Esophagus (tissue), 2 donors: Measurements from ENCODE around the gene ACADVL. TPM values are rescaled to one million over a fixed set of nuclear protein-coding genes. Genes with fewer than 3 reads are reported as not detected.
A peak's percentile ranks its signal among the peaks of the same experiment; 100 is the strongest.

Experiments
- H3K27ac ChIP-seq, 2 donors: one replicate each; pipeline ENCODE4 v1.5.1; 2013; ENCODE audit warnings: low read depth in 2 of 2, mild to moderate bottlenecking in 2 of 2, inconsistent platforms in 1 of 2, low read length in 1 of 2, moderate library complexity in 1 of 2
- H3K27me3 ChIP-seq, 2 donors: one replicate each; pipeline ENCODE4 v1.6.1; 2013; ENCODE audit warnings: low read length in 2 of 2, control low read depth in 1 of 2, mild to moderate bottlenecking in 1 of 2; ENCODE audit not compliant: insufficient read depth in 2 of 2, control insufficient read depth in 1 of 2
- H3K36me3 ChIP-seq, 2 donors: one replicate each; pipeline ENCODE4 v1.6.1; 2013; ENCODE audit warnings: low read length in 1 of 2; ENCODE audit not compliant: control insufficient read depth in 2 of 2, insufficient read depth in 2 of 2
- H3K4me1 ChIP-seq, 2 donors: one replicate each; pipeline ENCODE4 v1.6.1; 2013; ENCODE audit warnings: low read length in 1 of 2; ENCODE audit not compliant: control insufficient read depth in 2 of 2, insufficient read depth in 2 of 2
- H3K4me3 ChIP-seq, 2 donors: one replicate each; pipeline ENCODE4 v1.5.1; 2013; ENCODE audit warnings: low read length in 2 of 2, mild to moderate bottlenecking in 2 of 2, low read depth in 1 of 2, moderate library complexity in 1 of 2
- H3K9me3 ChIP-seq, 2 donors: one replicate each; pipeline ENCODE4 v1.6.1; 2013; ENCODE audit warnings: mild to moderate bottlenecking in 2 of 2, low read depth in 1 of 2, low read length in 1 of 2, moderate library complexity in 1 of 2; ENCODE audit not compliant: control insufficient read depth in 2 of 2, insufficient read depth in 1 of 2
- WGBS, 2 donors: extraction: QIAGEN DNeasy Blood & Tissue Kit; methylation state at CpG; one replicate each; pipeline ENCODE4 v1.1.7; 2013; 5-methylcytosine and 5-hydroxymethylcytosine counted together
- polyA plus RNA-seq, 2 donors: library from polyadenylated mRNA; stranded (reverse); fragments of 200-250 nt; gene quantifications; one replicate each; pipeline ENCODE4 v1.2.3, GENCODE V29; 2013
- donor health status: healthy with polysubstance abuse.
- donor health status: Bipolar disorder and iron deficiency.

ACADVL gene
- polyA plus RNA-seq, 2 donors = 484 to 979 TPM

- peaks cover 0 to 4% of the 10 kb centered on the region in 2 donors for H3K36me3 ChIP-seq
- no peaks in the 10 kb centered on the region for H3K4me1 ChIP-seq
- WGBS, 2 donors = 92 to 95% methylated on average over 12 of the region's 12 CpGs
- H3K27me3 ChIP-seq = no peaks in the 10 kb centered on the region
- no peak overlapping the region for H3K4me3 ChIP-seq
- H3K9me3 ChIP-seq = no peaks in the 10 kb centered on the region
- H3K27ac ChIP-seq = no peak overlapping the region
Measured at GRCh38 chr17:7191069-7191468, 28.7 kb upstream of the ACADVL start.

- WGBS, 2 donors = 78 to 79% methylated on average over 26 of the region's 26 CpGs
- H3K9me3 ChIP-seq = no peaks in the 10 kb centered on the region
- no peaks in the 10 kb centered on the region for H3K4me1 ChIP-seq
- H3K27me3 ChIP-seq = no peaks in the 10 kb centered on the region
- no peak overlapping the region for H3K27ac ChIP-seq
- no peak overlapping the region for H3K4me3 ChIP-seq
- H3K36me3 ChIP-seq = peaks cover 0 to 10% of the 10 kb centered on the region in 2 donors
Measured at GRCh38 chr17:7191571-7192270, 28.0 kb upstream of the ACADVL start.

GRCh38 chr17:7192271-7192937, 27.3 kb upstream of the ACADVL start:
- Histone ChIP-seq H3K4me1 (no peaks in the 10 kb centered on the region), H3K36me3 (peaks cover 0 to 10% of the 10 kb centered on the region in 2 donors), H3K27me3 (no peaks in the 10 kb centered on the region), H3K4me3 (no peak overlapping the region), H3K9me3 (no peaks in the 10 kb centered on the region), H3K27ac (no peak overlapping the region)
- WGBS, 2 donors = 74 to 77% methylated on average over 12 of the region's 12 CpGs

DNA sequence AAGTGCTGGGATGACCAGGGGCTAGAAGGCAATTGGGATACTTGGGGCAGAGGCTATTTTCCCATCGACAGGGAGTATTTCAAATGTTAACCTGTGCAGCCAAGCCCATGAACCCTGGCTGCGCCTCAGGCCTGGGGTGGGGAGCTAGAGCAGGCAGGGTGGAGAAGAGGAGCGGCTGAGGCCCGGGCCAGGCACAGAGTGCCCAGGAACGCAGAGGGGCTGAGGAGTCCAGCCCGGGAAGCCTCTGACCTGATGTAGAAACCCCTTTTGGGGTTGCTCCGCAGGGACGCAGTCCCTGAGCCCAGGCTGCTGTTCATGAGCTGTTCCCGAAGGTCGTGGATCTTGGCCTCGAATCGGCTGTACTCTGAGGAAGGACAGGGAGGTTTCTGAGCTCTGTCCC, 23.8 kb upstream of the ACADVL start:
- Histone ChIP-seq H3K27ac (no peak overlapping the region), H3K4me1 (no peaks in the 10 kb centered on the region), H3K36me3 (peaks cover 0 to 10% of the 10 kb centered on the region in 2 donors), H3K9me3 (no peaks in the 10 kb centered on the region), H3K27me3 (no peaks in the 10 kb centered on the region), H3K4me3 (no peak overlapping the region)
- WGBS, 2 donors = 92 to 95% methylated on average over 12 of the region's 12 CpGs

DNA sequence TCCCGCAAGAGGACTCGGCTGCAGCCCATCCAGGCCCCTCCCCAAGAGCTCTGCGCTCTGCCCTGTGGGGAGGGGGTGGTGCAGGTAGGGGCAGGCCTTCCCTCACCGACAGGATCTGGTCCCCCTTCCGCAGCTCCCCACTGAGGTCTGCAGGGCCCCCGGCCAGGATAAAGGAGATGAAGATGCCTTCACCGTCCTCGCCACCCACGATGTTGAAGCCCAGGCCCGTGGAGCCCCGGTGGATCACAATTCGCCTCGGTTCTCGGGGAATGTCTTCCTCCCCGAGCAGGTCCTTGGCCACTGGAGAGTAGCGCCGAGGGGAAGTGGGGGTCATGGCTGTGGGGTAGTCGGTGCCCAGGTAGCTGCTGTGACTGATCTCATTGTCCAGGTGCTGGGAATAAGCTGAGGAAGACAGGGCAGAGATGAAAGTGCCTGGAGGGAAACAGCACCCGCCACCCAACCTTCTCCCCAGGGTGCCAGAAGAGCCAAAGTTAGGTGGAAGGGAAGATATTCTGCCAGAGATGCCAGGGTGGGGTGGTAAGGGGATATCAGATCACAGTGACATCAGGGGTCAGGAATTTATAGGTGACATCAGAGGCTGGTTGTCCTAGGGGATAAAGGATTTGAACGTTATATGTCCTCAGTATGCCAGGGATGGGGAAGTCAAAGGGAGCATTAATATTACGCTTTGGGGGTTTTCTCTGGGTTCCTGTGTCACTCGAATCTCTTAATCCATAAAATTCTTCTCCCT, 22.9 kb upstream of the ACADVL start:
- WGBS, 2 donors = 91 to 94% methylated on average over 22 of the region's 22 CpGs
- H3K27me3 ChIP-seq = no peaks in the 10 kb centered on the region
- H3K4me1 ChIP-seq = no peaks in the 10 kb centered on the region
- H3K27ac ChIP-seq = no peak overlapping the region
- H3K4me3 ChIP-seq = no peak overlapping the region
- no peaks in the 10 kb centered on the region for H3K9me3 ChIP-seq
- H3K36me3 ChIP-seq = peaks cover 0 to 10% of the 10 kb centered on the region in 2 donors

DNA sequence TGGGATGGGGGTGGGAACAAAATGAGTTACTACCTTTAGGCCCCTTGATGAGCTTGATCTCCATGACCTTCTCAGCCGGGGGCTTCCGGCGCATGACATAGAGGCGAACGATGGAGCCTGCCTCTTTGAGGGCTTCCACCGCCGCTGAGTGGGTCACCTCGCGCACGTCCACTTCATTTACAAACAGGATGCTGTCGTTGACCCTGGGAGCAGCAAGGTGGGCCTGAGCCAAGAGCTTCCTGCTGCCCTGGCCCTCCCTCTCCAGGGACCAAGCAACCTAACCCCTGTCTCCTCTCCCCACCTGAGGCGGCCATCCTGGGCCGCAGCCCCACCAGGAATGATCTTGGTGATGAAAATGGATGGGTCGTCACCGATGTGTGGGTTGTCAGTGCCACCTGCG, 16.3 kb upstream of the ACADVL start:
- H3K9me3 ChIP-seq = no peaks in the 10 kb centered on the region
- H3K4me3 ChIP-seq = no peak overlapping the region
- peaks cover 0 to 17% of the 10 kb centered on the region in 2 donors for H3K36me3 ChIP-seq
- no peak overlapping the region for H3K27ac ChIP-seq
- peaks cover 2 to 13% of the 10 kb centered on the region in 2 donors for H3K4me1 ChIP-seq
- 90 to 92% methylated on average over 16 of the region's 16 CpGs for WGBS, 2 donors
- no peaks in the 10 kb centered on the region for H3K27me3 ChIP-seq

- WGBS, 2 donors = 79 to 81% methylated on average over 15 of the region's 15 CpGs
- H3K27ac ChIP-seq = peak overlapping the region in 1 of 2 donors; percentile 77
- peak overlapping the region in 1 of 2 donors; percentile 47 for H3K4me3 ChIP-seq
Measured at GRCh38 chr17:7204336-7204735, 15.4 kb upstream of the ACADVL start.

GRCh38 chr17:7204828-7205461, 14.8 kb upstream of the ACADVL start:
- Histone ChIP-seq H3K36me3 (peaks cover 0 to 17% of the 10 kb centered on the region in 2 donors), H3K27me3 (no peaks in the 10 kb centered on the region), H3K9me3 (no peaks in the 10 kb centered on the region), H3K4me3 (peak overlapping the region; percentile 47 to 57), H3K4me1 (peaks cover 3 to 13% of the 10 kb centered on the region in 2 donors), H3K27ac (peak overlapping the region; percentile 32 to 77)
- 1 to 3% methylated on average over 34 of the region's 34 CpGs for WGBS, 2 donors

More at GRCh38 chr17:7204336-7204735, 15.4 kb upstream of the ACADVL start:
- Histone ChIP-seq H3K36me3 (peaks cover 0 to 17% of the 10 kb centered on the region in 2 donors), H3K4me1 (peaks cover 3 to 13% of the 10 kb centered on the region in 2 donors), H3K9me3 (no peaks in the 10 kb centered on the region), H3K27me3 (no peaks in the 10 kb centered on the region)

DNA sequence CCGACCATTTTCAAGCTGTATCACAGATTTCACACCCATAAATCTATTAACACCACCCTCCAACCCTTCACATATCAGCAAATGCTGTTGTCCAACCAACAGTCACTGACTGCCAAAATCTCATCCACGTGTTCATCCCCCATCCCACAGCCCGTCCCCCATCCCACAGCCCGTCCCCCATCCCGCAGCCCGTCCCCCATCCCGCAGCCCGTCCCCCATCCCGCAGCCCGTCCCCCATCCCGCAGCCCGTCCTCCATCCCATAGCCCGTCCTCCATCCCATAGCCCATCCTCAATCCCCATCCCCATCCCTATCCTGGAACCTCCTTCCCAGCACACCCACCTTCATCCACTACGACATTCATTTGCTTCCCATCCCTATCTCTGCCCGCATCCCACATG, 14.2 kb upstream of the ACADVL start:
- no peaks in the 10 kb centered on the region for H3K27me3 ChIP-seq
- H3K27ac ChIP-seq = no peak overlapping the region

More for the DNA sequence above, 14.2 kb upstream of the ACADVL start:
- 50 to 57% methylated on average over 15 of the region's 15 CpGs for WGBS, 2 donors
- Histone ChIP-seq H3K4me1 (peaks cover 3 to 13% of the 10 kb centered on the region in 2 donors), H3K4me3 (peak overlapping the region; percentile 47 to 57), H3K9me3 (no peaks in the 10 kb centered on the region), H3K36me3 (peaks cover 0 to 17% of the 10 kb centered on the region in 2 donors)
